Measurements from ENCODE around the gene TRAPPC12.

Gene TRAPPC12

GRCh38 chr2:3387644-3388411, 8.3 kb downstream of the TRAPPC12 start:
- Histone ChIP-seq H3K9ac (ENCODE audit: low read depth, low read length) (no peak overlapping the region), H3K27ac (ENCODE audit: low read length) (no peak overlapping the region), H3K36me3 (ENCODE audit: insufficient read depth, low read length) (peaks cover 55% of the 10 kb centered on the region), H2AFZ (ENCODE audit: low read depth, low read length) (no peak overlapping the region), H3K4me2 (ENCODE audit: insufficient read depth, low read length) (no peak overlapping the region), H3K9me3 (ENCODE audit: insufficient read depth, low read length, severe bottlenecking) (no peaks in the 10 kb centered on the region), H3K27me3 (ENCODE audit: insufficient read depth, low read length, poor library complexity) (no peaks in the 10 kb centered on the region), H3K4me3 (ENCODE audit: low read depth in 1 of 2, low read length in 2 of 2) (no peak overlapping the region), H4K20me1 (ENCODE audit: insufficient read depth, low read length) (no peaks in the 10 kb centered on the region), H3K79me2 (ENCODE audit: insufficient read depth, low read length) (peaks cover 6% of the 10 kb centered on the region; the same call in 1 of the 2 replicates), H3K4me1 (ENCODE audit: insufficient read depth, low read length) (no peaks in the 10 kb centered on the region)
- TF ChIP-seq EZH2 (IDR thresholded peaks at IDR 0.05; ENCODE audit: borderline replicate concordance, low read depth, low read length, severe bottlenecking) = no peak
- TF ChIP-seq, protein P1, sequence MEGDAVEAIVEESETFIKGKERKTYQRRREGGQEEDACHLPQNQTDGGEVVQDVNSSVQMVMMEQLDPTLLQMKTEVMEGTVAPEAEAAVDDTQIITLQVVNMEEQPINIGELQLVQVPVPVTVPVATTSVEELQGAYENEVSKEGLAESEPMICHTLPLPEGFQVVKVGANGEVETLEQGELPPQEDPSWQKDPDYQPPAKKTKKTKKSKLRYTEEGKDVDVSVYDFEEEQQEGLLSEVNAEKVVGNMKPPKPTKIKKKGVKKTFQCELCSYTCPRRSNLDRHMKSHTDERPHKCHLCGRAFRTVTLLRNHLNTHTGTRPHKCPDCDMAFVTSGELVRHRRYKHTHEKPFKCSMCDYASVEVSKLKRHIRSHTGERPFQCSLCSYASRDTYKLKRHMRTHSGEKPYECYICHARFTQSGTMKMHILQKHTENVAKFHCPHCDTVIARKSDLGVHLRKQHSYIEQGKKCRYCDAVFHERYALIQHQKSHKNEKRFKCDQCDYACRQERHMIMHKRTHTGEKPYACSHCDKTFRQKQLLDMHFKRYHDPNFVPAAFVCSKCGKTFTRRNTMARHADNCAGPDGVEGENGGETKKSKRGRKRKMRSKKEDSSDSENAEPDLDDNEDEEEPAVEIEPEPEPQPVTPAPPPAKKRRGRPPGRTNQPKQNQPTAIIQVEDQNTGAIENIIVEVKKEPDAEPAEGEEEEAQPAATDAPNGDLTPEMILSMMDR (IDR thresholded peaks at IDR 0.05; ENCODE audit: borderline replicate concordance, extremely low read depth, low read length, poor library complexity, severe bottlenecking) = no peak
- ATAC-seq (ENCODE audit: insufficient read depth, low read depth) (no peak), DNase-seq (no peak)

- H3K27ac ChIP-seq (ENCODE audit: low read length) = no peak overlapping the region
- TF ChIP-seq EZH2 (IDR thresholded peaks at IDR 0.05; ENCODE audit: borderline replicate concordance, low read depth, low read length, severe bottlenecking) = no peak
- TF ChIP-seq, protein P1 (IDR thresholded peaks at IDR 0.05; ENCODE audit: borderline replicate concordance, extremely low read depth, low read length, poor library complexity, severe bottlenecking) = no peak
- no peak for ATAC-seq (ENCODE audit: insufficient read depth, low read depth)
- no peak overlapping the region for H3K9ac ChIP-seq (ENCODE audit: low read depth, low read length)
- DNase-seq = no peak
- H3K79me2 ChIP-seq (ENCODE audit: insufficient read depth, low read length) = peaks cover 6% of the 10 kb centered on the region; the same call in 1 of the 2 replicates
- H3K4me3 ChIP-seq (ENCODE audit: low read depth in 1 of 2, low read length in 2 of 2) = no peak overlapping the region
- peaks cover 60% of the 10 kb centered on the region for H3K36me3 ChIP-seq (ENCODE audit: insufficient read depth, low read length)
- H2AFZ ChIP-seq (ENCODE audit: low read depth, low read length) = no peak overlapping the region
- no peaks in the 10 kb centered on the region for H4K20me1 ChIP-seq (ENCODE audit: insufficient read depth, low read length)
- H3K4me1 ChIP-seq (ENCODE audit: insufficient read depth, low read length) = no peaks in the 10 kb centered on the region
- no peaks in the 10 kb centered on the region for H3K9me3 ChIP-seq (ENCODE audit: insufficient read depth, low read length, severe bottlenecking)
- H3K4me2 ChIP-seq (ENCODE audit: insufficient read depth, low read length) = no peak overlapping the region
- H3K27me3 ChIP-seq (ENCODE audit: insufficient read depth, low read length, poor library complexity) = no peaks in the 10 kb centered on the region
Observed at GRCh38 chr2:3388412-3388738, 8.9 kb downstream of the TRAPPC12 start.

DNA sequence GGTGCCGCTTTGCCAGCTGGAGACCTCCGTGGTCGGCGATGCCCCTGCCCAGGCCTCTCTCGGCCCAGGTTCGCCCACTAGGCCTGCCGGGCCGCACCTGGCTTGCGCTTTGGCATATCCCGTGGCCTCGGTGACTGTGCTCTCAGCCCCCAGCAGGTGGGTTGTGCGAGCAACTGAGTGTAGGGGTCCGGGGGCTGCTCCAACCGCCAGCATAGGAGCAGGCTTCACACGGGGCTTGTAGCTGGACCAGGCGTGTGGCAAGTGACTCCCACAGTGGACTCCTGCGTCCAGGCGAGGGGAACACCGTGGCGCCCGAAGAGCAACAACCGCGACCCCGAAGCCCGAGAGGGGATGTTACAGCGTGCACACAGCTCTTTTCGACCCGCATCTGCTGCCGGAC, 9.7 kb downstream of the TRAPPC12 start:
- no peak for TF ChIP-seq EZH2 (IDR thresholded peaks at IDR 0.05; ENCODE audit: borderline replicate concordance, low read depth, low read length, severe bottlenecking)
- TF ChIP-seq, protein P1 (IDR thresholded peaks at IDR 0.05; ENCODE audit: borderline replicate concordance, extremely low read depth, low read length, poor library complexity, severe bottlenecking) = no peak
- Histone ChIP-seq H3K4me2 (ENCODE audit: insufficient read depth, low read length) (no peak overlapping the region), H4K20me1 (ENCODE audit: insufficient read depth, low read length) (no peaks in the 10 kb centered on the region), H3K4me3 (ENCODE audit: low read depth in 1 of 2, low read length in 2 of 2) (no peak overlapping the region), H3K9me3 (ENCODE audit: insufficient read depth, low read length, severe bottlenecking) (peaks cover 5% of the 10 kb centered on the region), H3K36me3 (ENCODE audit: insufficient read depth, low read length) (peaks cover 66% of the 10 kb centered on the region), H2AFZ (ENCODE audit: low read depth, low read length) (no peak overlapping the region), H3K4me1 (ENCODE audit: insufficient read depth, low read length) (no peaks in the 10 kb centered on the region), H3K27ac (ENCODE audit: low read length) (no peak overlapping the region), H3K79me2 (ENCODE audit: insufficient read depth, low read length) (peaks cover 6% of the 10 kb centered on the region; the same call in 1 of the 2 replicates), H3K27me3 (ENCODE audit: insufficient read depth, low read length, poor library complexity) (no peaks in the 10 kb centered on the region), H3K9ac (ENCODE audit: low read depth, low read length) (no peak overlapping the region)
- DNase-seq = no peak
- ATAC-seq (ENCODE audit: insufficient read depth, low read depth) = no peak

All from DND-41 (cell line).